B cell (primary cell): ENCODE results near the gene HLA-DOB. TPM values are rescaled to one million over a fixed set of nuclear protein-coding genes. Genes with fewer than 3 reads are reported as not detected.

ENCODE experiments used
- ATAC-seq: fragments of 200-7000 bp; cut with Tn5 transposase; one replicate; pipeline ENCODE4 v1.10.0; 2021; ENCODE audit warnings: low read depth, mild to moderate bottlenecking, moderate number of reproducible peaks, moderate library complexity
- CTCF ChIA-PET: fragments of 350-600 bp; sonication (Branson Sonifier 250); formaldehyde crosslinking; loops from one replicate; lab custom pipeline; 2021; ENCODE audit warnings: antibody characterized with exemption, inconsistent platforms; lab: Charles Lee
- POLR2A ChIA-PET: fragments of 350-600 bp; sonication (Branson Sonifier 250); formaldehyde crosslinking; loops from one replicate; lab custom pipeline; 2021; ENCODE audit warnings: antibody characterized with exemption; lab: Charles Lee
- DNase-seq: peaks from one replicate; pipeline ENCODE4 v3.0.0; 2013
- H2AFZ ChIP-seq: 2 replicates; pipeline ENCODE4 v1.6.1; 2012; ENCODE audit warnings: mild to moderate bottlenecking, low read depth, low read length; ENCODE audit not compliant: insufficient read depth, poor library complexity, severe bottlenecking
- H3K27ac ChIP-seq, 2 donors: 1 replicate in 1 of 2; 2 replicates in 1 of 2; pipeline ENCODE4 v1.5.1; 2012 to 2013; ENCODE audit warnings: low read length in 2 of 2, mild to moderate bottlenecking in 2 of 2, moderate library complexity in 1 of 2
- H3K27me3 ChIP-seq, 4 experiments: fragments of 200-600 bp in 1 of 4; sonication (generic) in 1 of 4; replicated peaks in 1 of 4; 1 replicate in 2 of 4; 2 replicates in 2 of 4; pipeline versions ENCODE4 v1.6.1 to v1.7.0; 2013 to 2016; ENCODE audit warnings: low read length in 3 of 4, mild to moderate bottlenecking in 2 of 4, mixed read lengths in 1 of 4, moderate library complexity in 1 of 4; ENCODE audit not compliant: insufficient read depth in 4 of 4, control insufficient read depth in 3 of 4; ENCODE audit errors: control extremely low read depth in 1 of 4
- H3K36me3 ChIP-seq, 2 experiments: replicated peaks in 1 of 2; 1 replicate in 1 of 2; 2 replicates in 1 of 2; pipeline versions ENCODE4 v1.6.1 to v1.7.1; 2013; ENCODE audit warnings: low read length in 1 of 2; ENCODE audit not compliant: insufficient read depth in 2 of 2, control insufficient read depth in 1 of 2; ENCODE audit errors: control extremely low read depth in 1 of 2, extremely low read depth in 1 of 2
- H3K4me1 ChIP-seq, 2 donors: fragments of 200-600 bp in 1 of 2; sonication (generic) in 1 of 2; 1 replicate in 1 of 2; 2 replicates in 1 of 2; pipeline versions ENCODE4 v1.5.1 to v1.6.1; 2013 to 2017; ENCODE audit warnings: low read length in 2 of 2; ENCODE audit not compliant: control insufficient read depth in 2 of 2, insufficient read depth in 2 of 2
- H3K4me2 ChIP-seq: replicated peaks from 2 replicates; pipeline ENCODE3; 2012; ENCODE audit warnings: mild to moderate bottlenecking, low read depth, low read length; ENCODE audit not compliant: poor library complexity, severe bottlenecking
- H3K4me3 ChIP-seq, 5 experiments: fragments of 200-600 bp in 1 of 5; sonication (generic) in 1 of 5; 1 replicate in 3 of 5; 2 replicates in 2 of 5; pipeline versions ENCODE4 v1.5.1 to v1.7.0; 2011 to 2016; ENCODE audit warnings: low read length in 4 of 5, mild to moderate bottlenecking in 4 of 5, low read depth in 2 of 5, control low read depth in 1 of 5, moderate library complexity in 1 of 5; ENCODE audit not compliant: insufficient read depth in 1 of 5; ENCODE audit errors: control extremely low read depth in 1 of 5, extremely low read depth in 1 of 5
- H3K79me2 ChIP-seq: fragments of 200-600 bp; sonication (generic); one replicate; pipeline ENCODE4 v1.6.0; 2016; ENCODE audit warnings: low read length; ENCODE audit not compliant: control insufficient read depth, insufficient read depth
- H3K9ac ChIP-seq: fragments of 200-600 bp; sonication (generic); 2 replicates; pipeline ENCODE4 v1.6.1; 2017; ENCODE audit warnings: mild to moderate bottlenecking, low read length, moderate library complexity
- H3K9me3 ChIP-seq, 3 donors: one replicate each; pipeline versions ENCODE4 v1.6.1 to v1.7.1; 2013; ENCODE audit warnings: low read length in 2 of 3; ENCODE audit not compliant: control insufficient read depth in 2 of 3, insufficient read depth in 1 of 3; ENCODE audit errors: control extremely low read depth in 1 of 3
- H4K20me1 ChIP-seq: 2 replicates; pipeline ENCODE4 v1.6.0; 2012; ENCODE audit warnings: mild to moderate bottlenecking, low read length; ENCODE audit not compliant: insufficient read depth, control insufficient read depth, poor library complexity, severe bottlenecking
- H3K27ac Mint-ChIP-seq: one replicate; pipeline ENCODE4 v1.8.0; 2021; ENCODE audit warnings: mixed read lengths
- H3K27me3 Mint-ChIP-seq: one replicate; pipeline ENCODE4 v1.8.0; 2021; ENCODE audit warnings: mixed read lengths
- H3K4me1 Mint-ChIP-seq: one replicate; pipeline ENCODE4 v1.8.0; 2021; ENCODE audit warnings: mixed read lengths
- H3K4me3 Mint-ChIP-seq: one replicate; pipeline ENCODE4 v1.8.0; 2021; ENCODE audit warnings: mixed read lengths
- H3K9me3 Mint-ChIP-seq: one replicate; pipeline ENCODE4 v1.8.0; 2022; ENCODE audit warnings: mixed read lengths; ENCODE audit not compliant: insufficient read depth
- EZH2 ChIP-seq: IDR thresholded peaks from 2 replicates; pipeline ENCODE4 v1.6.1; 2012; ENCODE audit warnings: borderline replicate concordance, low read depth, mild to moderate bottlenecking, moderate library complexity, low read length; ENCODE audit not compliant: insufficient read depth, poor library complexity, severe bottlenecking
- WGBS: methylation state at CpG from one replicate; pipeline ENCODE4 v1.1.5; 2013; ENCODE audit warnings: missing lambda C conversion rate; ENCODE audit not compliant: insufficient coverage; 5-methylcytosine and 5-hydroxymethylcytosine counted together
- intact Hi-C: fragments of 100-400 bp; cut with micrococcal nuclease; formaldehyde crosslinking; loops from one replicate; pipeline ENCODE4 v1.10.0; 2022
- polyA plus RNA-seq: library from polyadenylated mRNA; depleted of rRNA; stranded (reverse); fragments of >200 nt; gene quantifications from 2 replicates; pipeline ENCODE4 v1.2.3, GENCODE V29; 2012
- total RNA-seq, 2 donors: library from RNA; stranded (reverse); fragments of 120-200 nt in 1 of 2; gene quantifications; 1 replicate in 1 of 2; 2 replicates in 1 of 2; pipeline versions ENCODE4 v1.2.3 to v1.2.4, GENCODE V29; 2013 to 2022
- TF ChIP-seq, protein P1 (sequence below): fragments of 200-600 bp; IDR thresholded peaks from one replicate; pipeline ENCODE4 v1.8.0; 2022; ENCODE audit warnings: antibody characterized with exemption, mild to moderate bottlenecking

The HLA-DOB gene
- total and polyA plus RNA-seq, 2 donors (not counting 1 experiment from before 2014, with no cell fraction given): 109 to 231 TPM

DNA sequence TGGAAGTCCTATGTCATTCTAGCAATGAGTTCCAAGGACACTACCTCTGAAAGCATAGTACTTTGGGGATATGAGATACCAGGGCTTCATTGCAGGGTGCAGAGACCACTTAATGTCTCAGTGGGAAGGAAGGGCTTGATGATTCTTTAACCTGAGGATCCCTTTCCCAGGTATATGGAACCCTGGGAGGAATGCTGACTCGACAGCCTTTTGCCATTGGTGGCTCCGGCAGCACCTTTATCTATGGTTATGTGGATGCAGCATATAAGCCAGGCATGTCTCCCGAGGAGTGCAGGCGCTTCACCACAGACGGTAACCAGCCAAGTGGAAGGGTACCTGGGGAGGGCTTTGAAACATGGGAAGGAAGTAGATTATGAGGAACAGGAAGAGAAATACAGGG, 41.4 kb upstream of the HLA-DOB start:
- WGBS: 64% methylated on average over 5 of the region's 5 CpGs
- TF ChIP-seq EZH2: no peak
- TF ChIP-seq, protein P1, sequence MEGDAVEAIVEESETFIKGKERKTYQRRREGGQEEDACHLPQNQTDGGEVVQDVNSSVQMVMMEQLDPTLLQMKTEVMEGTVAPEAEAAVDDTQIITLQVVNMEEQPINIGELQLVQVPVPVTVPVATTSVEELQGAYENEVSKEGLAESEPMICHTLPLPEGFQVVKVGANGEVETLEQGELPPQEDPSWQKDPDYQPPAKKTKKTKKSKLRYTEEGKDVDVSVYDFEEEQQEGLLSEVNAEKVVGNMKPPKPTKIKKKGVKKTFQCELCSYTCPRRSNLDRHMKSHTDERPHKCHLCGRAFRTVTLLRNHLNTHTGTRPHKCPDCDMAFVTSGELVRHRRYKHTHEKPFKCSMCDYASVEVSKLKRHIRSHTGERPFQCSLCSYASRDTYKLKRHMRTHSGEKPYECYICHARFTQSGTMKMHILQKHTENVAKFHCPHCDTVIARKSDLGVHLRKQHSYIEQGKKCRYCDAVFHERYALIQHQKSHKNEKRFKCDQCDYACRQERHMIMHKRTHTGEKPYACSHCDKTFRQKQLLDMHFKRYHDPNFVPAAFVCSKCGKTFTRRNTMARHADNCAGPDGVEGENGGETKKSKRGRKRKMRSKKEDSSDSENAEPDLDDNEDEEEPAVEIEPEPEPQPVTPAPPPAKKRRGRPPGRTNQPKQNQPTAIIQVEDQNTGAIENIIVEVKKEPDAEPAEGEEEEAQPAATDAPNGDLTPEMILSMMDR: no peak
- H3K4me1 ChIP-seq: peaks cover 29 to 38% of the 10 kb centered on the region in 2 donors
- ChIA-PET CTCF (interaction anchor here (1.0 to 8.1 kb wide), 7 partner anchors 10 to 126 kb away, joined by 3 to 359 read pairs (median 6); partner anchors contain the start of genes PSMB8 and TAP2), POLR2A (interaction anchor here (0.6 to 6.4 kb wide), 3 partner anchors 10 to 1182 kb away, joined by 3 to 282 read pairs (median 4); partner anchors contain the start of genes PSMB8 and TAP2)
- peaks cover 71% of the 10 kb centered on the region for H3K79me2 ChIP-seq
- H3K27me3 Mint-ChIP-seq: no peaks in the 10 kb centered on the region
- H3K27me3 ChIP-seq: no peaks in the 10 kb centered on the region
- H3K4me3 ChIP-seq: no peak overlapping the region
- H2AFZ ChIP-seq: no peak overlapping the region
- H3K9me3 ChIP-seq: no peaks in the 10 kb centered on the region
- ATAC-seq (no peak), DNase-seq (no peak)
- H3K4me1 Mint-ChIP-seq: peaks cover 59% of the 10 kb centered on the region
- no peak overlapping the region for H3K9ac ChIP-seq
- peak overlapping the region; percentile 15 to 67 for H3K27ac ChIP-seq
- no peaks in the 10 kb centered on the region for H4K20me1 ChIP-seq
- H3K4me3 Mint-ChIP-seq: peak overlapping the region; percentile 26
- peak overlapping the region; percentile 55 for H3K4me2 ChIP-seq
- no peaks in the 10 kb centered on the region for H3K9me3 Mint-ChIP-seq
- peak overlapping the region; percentile 72 for H3K27ac Mint-ChIP-seq
- peaks cover 22 to 63% of the 10 kb centered on the region in 2 experiments for H3K36me3 ChIP-seq
- intact Hi-C loops: no loop called here

DNA sequence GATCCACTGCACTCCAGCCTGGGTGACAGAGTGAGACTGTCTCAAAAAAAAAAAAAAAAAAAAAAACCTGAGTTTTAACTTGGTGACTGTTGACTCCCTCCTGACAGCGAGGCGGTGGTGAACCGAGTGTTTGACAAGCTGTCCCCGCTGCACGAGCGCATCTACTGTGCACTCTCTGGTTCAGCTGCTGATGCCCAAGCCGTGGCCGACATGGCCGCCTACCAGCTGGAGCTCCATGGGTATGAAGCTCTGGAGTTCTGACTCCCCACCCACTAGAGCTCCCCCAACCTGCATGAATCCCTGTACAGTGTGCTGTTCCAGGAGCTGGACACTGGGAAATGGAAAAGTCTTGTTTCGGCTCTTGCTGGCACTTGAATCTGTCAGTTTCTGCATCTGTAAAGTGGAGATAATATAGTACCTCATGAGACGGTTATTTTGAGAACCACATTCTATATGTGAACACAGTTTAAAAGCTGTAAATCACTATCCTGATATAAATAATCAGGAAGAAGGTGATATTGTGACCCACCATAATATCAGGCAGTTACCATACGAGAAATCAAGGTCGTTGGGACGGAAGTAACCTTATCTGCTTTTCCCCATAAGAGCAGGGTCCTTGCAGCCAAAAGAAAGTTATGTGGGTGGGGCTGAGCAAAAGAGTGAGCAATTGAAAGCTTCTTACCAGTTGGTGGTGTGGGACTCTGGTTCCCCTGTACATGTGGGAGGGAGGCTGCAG, 40.5 kb upstream of the HLA-DOB start:
- Histone ChIP-seq H3K79me2 (peaks cover 80% of the 10 kb centered on the region), H2AFZ (no peak overlapping the region), H3K36me3 (peaks cover 22 to 63% of the 10 kb centered on the region in 2 experiments), H3K4me3 (no peak overlapping the region), H4K20me1 (peaks cover 3% of the 10 kb centered on the region), H3K27me3 (no peaks in the 10 kb centered on the region), H3K4me2 (peak overlapping the region; percentile 55), H3K9ac (no peak overlapping the region), H3K9me3 (no peaks in the 10 kb centered on the region), H3K4me1 (peaks cover 31 to 40% of the 10 kb centered on the region in 2 donors), H3K27ac (peak overlapping the region in 1 of 2 donors; percentile 13)
- Mint-ChIP-seq H3K27me3 (no peaks in the 10 kb centered on the region), H3K27ac (peak overlapping the region; percentile 72), H3K9me3 (no peaks in the 10 kb centered on the region), H3K4me1 (peaks cover 62% of the 10 kb centered on the region), H3K4me3 (peak overlapping the region; percentile 26)
- 95% methylated on average over 9 of the region's 14 CpGs for WGBS
- TF ChIP-seq EZH2: no peak
- TF ChIP-seq, protein P1: no peak
- DNase-seq (no peak), ATAC-seq (no peak)
- POLR2A ChIA-PET: interaction anchor here (0.6 to 6.4 kb wide), 3 partner anchors 11 to 113 kb away, joined by 3 to 282 read pairs (median 4); partner anchors contain the start of genes PSMB8 and TAP2
- intact Hi-C loops: no loop called here
- CTCF ChIA-PET: interaction anchor here (0.7 to 8.1 kb wide), 7 partner anchors 11 to 135 kb away, joined by 3 to 359 read pairs (median 6); partner anchors contain the start of genes HLA-DMB, PSMB8 and TAP2
